HUES6 (cell line): Measurements from ENCODE around the gene IFITM1.
A peak's percentile ranks its signal among the peaks of the same experiment; 100 is the strongest.

Experiments
- H3K27ac ChIP-seq: 2 replicates; pipeline ENCODE4 v1.7.0; 2013; ENCODE audit warnings: low read depth, mild to moderate bottlenecking, low read length, inconsistent platforms
- H3K27me3 ChIP-seq: 2 replicates; pipeline ENCODE4 v1.6.1; 2013; ENCODE audit warnings: low read length; ENCODE audit not compliant: control insufficient read depth, insufficient read depth
- H3K36me3 ChIP-seq: 2 replicates; pipeline ENCODE4 v1.6.1; 2013; ENCODE audit warnings: low read length; ENCODE audit not compliant: control insufficient read depth, insufficient read depth
- H3K4me1 ChIP-seq: 2 replicates; pipeline ENCODE4 v1.6.1; 2013; ENCODE audit warnings: low read length; ENCODE audit not compliant: control insufficient read depth, insufficient read depth
- H3K4me3 ChIP-seq: 2 replicates; pipeline ENCODE4 v1.5.1; 2013; ENCODE audit warnings: low read depth, low read length
- H3K9ac ChIP-seq: one replicate; pipeline ENCODE4 v1.6.1; 2013; ENCODE audit warnings: mild to moderate bottlenecking, low read length
- H3K9me3 ChIP-seq: 2 replicates; pipeline ENCODE4 v1.6.1; 2013; ENCODE audit warnings: low read depth, low read length; ENCODE audit not compliant: control insufficient read depth, insufficient read depth

The IFITM1 gene

GRCh38 chr11:291281-292210 is 22.3 kb upstream of the IFITM1 start:
- Histone ChIP-seq H3K4me3 (no peak overlapping the region; the same call in 1 of the 2 replicates), H3K27me3 (peaks cover 18% of the 10 kb centered on the region), H3K9me3 (no peaks in the 10 kb centered on the region), H3K36me3 (peaks cover 31% of the 10 kb centered on the region), H3K9ac (peak overlapping the region; percentile 5), H3K4me1 (peaks cover 39% of the 10 kb centered on the region), H3K27ac (no peak overlapping the region)

GRCh38 chr11:292211-293121 is 21.4 kb upstream of the IFITM1 start:
- Histone ChIP-seq H3K27me3 (peaks cover 12% of the 10 kb centered on the region), H3K9me3 (no peaks in the 10 kb centered on the region), H3K4me3 (no peak overlapping the region), H3K36me3 (peaks cover 31% of the 10 kb centered on the region), H3K27ac (no peak overlapping the region), H3K4me1 (peaks cover 34% of the 10 kb centered on the region), H3K9ac (no peak overlapping the region)

GRCh38 chr11:293271-293851 is 20.5 kb upstream of the IFITM1 start:
- no peak overlapping the region for H3K4me3 ChIP-seq
- H3K9ac ChIP-seq: no peak overlapping the region
- H3K27ac ChIP-seq: no peak overlapping the region
- H3K9me3 ChIP-seq: no peaks in the 10 kb centered on the region
- peaks cover 33% of the 10 kb centered on the region for H3K4me1 ChIP-seq
- H3K36me3 ChIP-seq: peaks cover 31% of the 10 kb centered on the region
- peaks cover 3% of the 10 kb centered on the region for H3K27me3 ChIP-seq

DNA sequence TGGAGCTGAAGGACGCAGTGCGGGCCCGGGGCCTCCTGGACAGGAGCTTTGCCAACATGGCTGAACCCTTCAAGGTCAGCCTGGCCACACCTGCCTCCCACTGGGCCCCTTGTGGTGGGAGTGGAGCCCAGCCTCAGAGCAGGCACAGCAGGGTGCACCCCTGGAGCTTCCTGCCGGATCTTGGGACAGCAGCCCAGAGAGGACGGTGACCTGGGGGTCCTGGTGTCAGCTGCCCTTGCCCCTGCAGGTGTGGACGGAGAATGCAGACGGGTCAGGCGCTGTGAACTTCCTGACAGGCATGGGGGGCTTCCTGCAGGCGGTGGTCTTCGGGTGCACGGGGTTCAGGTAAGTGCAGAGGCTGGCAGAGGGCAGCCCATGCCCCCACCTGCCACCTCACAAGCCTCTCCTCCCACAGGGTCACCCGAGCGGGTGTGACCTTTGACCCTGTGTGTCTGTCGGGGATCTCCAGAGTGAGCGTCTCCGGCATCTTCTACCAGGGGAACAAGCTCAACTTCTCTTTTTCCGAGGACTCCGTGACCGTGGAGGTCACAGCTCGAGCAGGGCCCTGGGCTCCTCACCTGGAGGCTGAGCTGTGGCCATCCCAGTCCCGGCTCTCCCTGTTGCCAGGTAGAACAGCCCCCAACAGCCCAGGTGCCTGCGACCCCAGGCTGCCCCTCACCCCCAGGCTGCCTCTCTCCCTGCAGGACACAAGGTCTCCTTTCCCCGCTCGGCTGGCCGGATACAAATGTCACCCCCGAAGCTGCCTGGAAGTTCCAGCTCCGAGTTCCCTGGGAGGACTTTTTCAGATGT is 19.8 kb upstream of the IFITM1 start:
- Histone ChIP-seq H3K9ac (no peak overlapping the region), H3K4me3 (no peak overlapping the region), H3K9me3 (no peaks in the 10 kb centered on the region), H3K4me1 (peaks cover 34% of the 10 kb centered on the region), H3K27ac (no peak overlapping the region), H3K27me3 (no peaks in the 10 kb centered on the region), H3K36me3 (peaks cover 31% of the 10 kb centered on the region)

- Histone ChIP-seq H3K27me3 (no peaks in the 10 kb centered on the region), H3K9ac (no peak overlapping the region), H3K9me3 (no peaks in the 10 kb centered on the region), H3K36me3 (peaks cover 31% of the 10 kb centered on the region), H3K4me3 (no peak overlapping the region), H3K4me1 (peaks cover 30% of the 10 kb centered on the region), H3K27ac (no peak overlapping the region)
Measured at GRCh38 chr11:294780-295179, 19.1 kb upstream of the IFITM1 start.

GRCh38 chr11:295351-296170 is 18.3 kb upstream of the IFITM1 start:
- H3K4me1 ChIP-seq: peaks cover 30% of the 10 kb centered on the region
- no peaks in the 10 kb centered on the region for H3K27me3 ChIP-seq
- H3K9me3 ChIP-seq: no peaks in the 10 kb centered on the region
- no peak overlapping the region for H3K27ac ChIP-seq
- H3K36me3 ChIP-seq: peaks cover 31% of the 10 kb centered on the region
- no peak overlapping the region for H3K4me3 ChIP-seq
- H3K9ac ChIP-seq: no peak overlapping the region

GRCh38 chr11:296171-297050 is 17.4 kb upstream of the IFITM1 start:
- Histone ChIP-seq H3K4me1 (peaks cover 28% of the 10 kb centered on the region), H3K4me3 (no peak overlapping the region), H3K9me3 (no peaks in the 10 kb centered on the region), H3K36me3 (peaks cover 31% of the 10 kb centered on the region), H3K27me3 (no peaks in the 10 kb centered on the region), H3K27ac (no peak overlapping the region), H3K9ac (no peak overlapping the region)

- Histone ChIP-seq H3K27ac (no peak overlapping the region), H3K36me3 (peaks cover 31% of the 10 kb centered on the region), H3K4me1 (peaks cover 24% of the 10 kb centered on the region)
Measured at GRCh38 chr11:297051-297585, 16.7 kb upstream of the IFITM1 start.

More at GRCh38 chr11:297051-297585, 16.7 kb upstream of the IFITM1 start:
- H3K9me3 ChIP-seq: no peaks in the 10 kb centered on the region
- no peak overlapping the region for H3K9ac ChIP-seq
- H3K4me3 ChIP-seq: no peak overlapping the region
- H3K27me3 ChIP-seq: no peaks in the 10 kb centered on the region
